Adipose tissue (tissue), 3 donors: ENCODE measurements around the gene CHRNB1. TPM values are rescaled to one million over a fixed set of nuclear protein-coding genes. Genes with fewer than 3 reads are reported as not detected.

Source experiments
- H3K27ac ChIP-seq: one replicate; pipeline ENCODE4 v1.5.1; 2013; ENCODE audit warnings: low read depth, low read length
- WGBS, 3 donors: extraction: QIAGEN DNeasy Blood & Tissue Kit; methylation state at CpG; one replicate each; pipeline ENCODE4 v1.1.7; 2013; 5-methylcytosine and 5-hydroxymethylcytosine counted together
- polyA plus RNA-seq, 3 donors: library from polyadenylated mRNA; stranded (reverse); fragments of 200-250 nt; gene quantifications; one replicate each; pipeline ENCODE4 v1.2.3, GENCODE V29; 2013
- donor health status: healthy with polysubstance abuse.
- donor health status: Bipolar disorder and iron deficiency.
- donor health status: healthy.

Gene CHRNB1
- polyA plus RNA-seq, 3 donors: 5.0 to 14.2 (median 12.7) TPM

DNA sequence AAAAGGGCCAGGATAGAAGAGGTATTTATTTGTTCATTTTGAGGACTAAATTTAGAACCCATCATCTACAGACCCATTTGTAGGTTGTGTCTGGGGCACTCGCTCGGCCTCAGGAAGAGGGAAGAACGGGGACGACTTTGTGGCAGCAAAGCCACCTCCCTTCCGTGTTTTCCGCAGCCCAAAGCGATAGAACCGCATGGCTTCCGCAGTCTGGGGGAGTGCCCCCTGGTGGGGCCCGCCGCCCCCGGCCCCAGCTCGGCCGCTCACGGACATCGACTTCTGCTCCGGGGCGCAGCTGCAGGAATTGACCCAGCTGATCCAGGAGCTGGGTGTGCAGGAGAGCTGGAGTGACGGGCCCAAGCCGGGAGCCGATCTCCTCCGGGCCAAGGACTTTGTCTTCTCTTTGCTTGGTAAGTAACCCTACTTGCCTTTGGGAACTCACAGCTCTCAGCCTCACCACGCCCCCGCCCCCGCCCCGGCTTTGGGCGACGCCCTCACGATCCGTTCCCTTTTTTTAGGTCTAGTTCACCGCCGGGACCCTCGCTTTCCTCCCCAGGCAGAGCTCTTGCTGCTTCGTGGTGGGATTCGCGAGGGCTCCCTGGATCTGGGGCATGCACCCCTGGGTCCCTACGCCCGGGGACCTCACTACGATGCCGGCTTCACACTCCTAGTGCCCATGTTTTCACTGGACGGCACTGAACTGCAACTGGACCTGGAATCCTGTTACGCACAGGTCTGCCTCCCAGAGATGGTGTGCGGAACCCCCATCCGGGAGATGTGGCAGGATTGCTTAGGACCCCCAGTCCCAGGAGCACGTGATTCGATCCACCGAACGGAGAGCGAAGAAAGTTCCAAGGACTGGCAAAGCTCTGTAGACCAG, 8.9 kb upstream of the CHRNB1 start:
- no peak overlapping the region for H3K27ac ChIP-seq
- 8 to 10% (median 9%) methylated on average over 48 to 49 of the region's 49 CpGs for WGBS, 3 donors

DNA sequence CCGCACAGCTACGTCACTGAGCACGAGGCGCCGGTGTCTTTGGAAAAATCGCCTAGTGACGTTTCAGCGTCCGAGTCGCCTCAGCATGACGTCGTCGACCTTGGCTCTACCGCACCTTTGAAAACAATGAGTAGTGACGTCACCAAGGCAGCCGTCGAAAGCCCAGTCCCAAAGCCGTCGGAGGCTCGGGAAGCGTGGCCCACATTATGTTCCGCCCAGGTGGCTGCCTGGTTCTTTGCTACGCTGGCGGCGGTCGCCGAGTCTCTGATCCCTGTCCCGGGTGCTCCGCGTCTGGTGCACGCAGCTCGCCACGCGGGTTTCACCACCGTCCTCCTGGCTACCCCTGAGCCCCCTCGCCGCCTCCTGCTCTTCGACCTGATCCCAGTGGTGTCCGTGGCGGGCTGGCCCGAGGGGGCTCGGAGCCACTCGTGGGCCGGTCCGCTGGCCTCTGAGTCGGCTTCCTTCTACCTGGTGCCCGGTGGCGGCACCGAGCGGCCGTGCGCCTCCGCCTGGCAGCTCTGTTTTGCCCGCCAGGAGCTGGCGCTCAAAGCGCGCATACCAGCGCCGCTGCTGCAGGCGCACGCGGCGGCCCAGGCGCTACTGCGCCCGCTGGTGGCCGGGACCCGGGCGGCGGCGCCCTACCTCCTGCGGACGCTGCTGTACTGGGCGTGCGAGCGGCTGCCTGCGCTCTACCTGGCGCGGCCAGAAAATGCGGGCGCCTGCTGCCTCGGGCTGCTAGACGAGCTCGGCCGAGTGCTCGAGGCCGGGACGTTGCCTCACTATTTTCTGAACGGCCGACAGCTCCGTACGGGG, 8.1 kb upstream of the CHRNB1 start:
- WGBS, 3 donors: 4 to 9% (median 9%) methylated on average over 74 to 92 of the region's 92 CpGs
- no peak overlapping the region for H3K27ac ChIP-seq

DNA sequence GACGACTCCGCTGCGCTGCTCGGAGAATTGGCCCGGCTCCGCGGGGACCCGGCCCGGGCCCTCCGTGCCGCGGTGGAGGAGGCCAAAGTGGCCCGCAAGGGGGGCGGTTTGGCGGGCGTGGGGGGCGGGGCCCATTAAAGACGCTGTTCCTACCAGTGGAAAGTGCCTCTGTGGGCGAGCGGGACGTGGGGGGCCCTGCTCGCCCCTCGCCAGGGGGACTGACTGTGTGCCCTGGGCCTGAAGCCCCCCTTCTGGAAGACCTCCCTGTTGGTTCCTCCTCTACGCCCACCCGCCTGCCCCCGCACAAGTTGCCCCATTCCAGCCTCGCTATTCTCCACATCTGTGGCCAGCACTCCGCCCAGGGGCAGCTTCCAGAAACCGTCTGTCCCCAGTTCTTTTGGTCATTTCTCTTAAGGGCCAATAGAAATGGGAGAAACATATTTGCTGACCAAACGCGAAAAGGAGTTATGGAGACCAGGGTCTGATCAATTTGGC, 7.4 kb upstream of the CHRNB1 start:
- 29 to 31% (median 30%) methylated on average over 17 to 31 of the region's 31 CpGs for WGBS, 3 donors
- H3K27ac ChIP-seq: no peak overlapping the region

DNA sequence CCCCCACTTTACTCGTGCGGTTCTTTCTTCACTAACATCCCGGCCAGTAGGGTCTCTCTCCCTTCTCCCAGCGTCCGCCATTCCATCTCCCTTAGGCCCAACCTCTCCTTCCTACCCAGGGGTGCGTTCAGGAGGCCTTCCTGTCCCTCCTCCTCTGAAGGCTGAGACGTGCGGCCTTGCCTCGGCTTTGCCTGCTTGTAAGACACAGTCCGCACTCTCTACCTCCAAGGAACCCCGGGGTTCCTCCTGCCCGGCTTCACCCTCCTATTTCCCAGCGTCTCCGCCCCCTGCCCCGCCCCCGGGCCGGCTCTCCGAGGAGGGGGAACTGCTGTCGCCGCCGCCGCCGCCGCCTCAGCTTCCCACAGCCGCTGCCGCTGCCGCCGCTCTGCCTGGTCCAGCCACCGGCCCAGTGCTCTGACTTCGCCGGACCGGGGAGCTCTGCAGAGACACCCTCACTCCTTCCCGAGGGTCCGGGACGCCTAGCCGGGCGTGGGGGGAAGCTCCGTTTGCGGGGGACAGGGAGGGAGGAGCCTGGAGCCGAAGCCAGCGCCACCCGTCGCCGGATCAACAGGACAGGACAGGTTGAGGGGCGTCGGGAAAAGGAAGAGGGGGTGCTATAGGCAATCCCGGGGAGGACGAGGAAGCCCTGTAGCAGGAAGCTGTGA, 6.8 kb upstream of the CHRNB1 start:
- no peak overlapping the region for H3K27ac ChIP-seq
- WGBS, 3 donors: 10 to 50% (median 13%) methylated on average over 47 to 48 of the region's 48 CpGs

DNA sequence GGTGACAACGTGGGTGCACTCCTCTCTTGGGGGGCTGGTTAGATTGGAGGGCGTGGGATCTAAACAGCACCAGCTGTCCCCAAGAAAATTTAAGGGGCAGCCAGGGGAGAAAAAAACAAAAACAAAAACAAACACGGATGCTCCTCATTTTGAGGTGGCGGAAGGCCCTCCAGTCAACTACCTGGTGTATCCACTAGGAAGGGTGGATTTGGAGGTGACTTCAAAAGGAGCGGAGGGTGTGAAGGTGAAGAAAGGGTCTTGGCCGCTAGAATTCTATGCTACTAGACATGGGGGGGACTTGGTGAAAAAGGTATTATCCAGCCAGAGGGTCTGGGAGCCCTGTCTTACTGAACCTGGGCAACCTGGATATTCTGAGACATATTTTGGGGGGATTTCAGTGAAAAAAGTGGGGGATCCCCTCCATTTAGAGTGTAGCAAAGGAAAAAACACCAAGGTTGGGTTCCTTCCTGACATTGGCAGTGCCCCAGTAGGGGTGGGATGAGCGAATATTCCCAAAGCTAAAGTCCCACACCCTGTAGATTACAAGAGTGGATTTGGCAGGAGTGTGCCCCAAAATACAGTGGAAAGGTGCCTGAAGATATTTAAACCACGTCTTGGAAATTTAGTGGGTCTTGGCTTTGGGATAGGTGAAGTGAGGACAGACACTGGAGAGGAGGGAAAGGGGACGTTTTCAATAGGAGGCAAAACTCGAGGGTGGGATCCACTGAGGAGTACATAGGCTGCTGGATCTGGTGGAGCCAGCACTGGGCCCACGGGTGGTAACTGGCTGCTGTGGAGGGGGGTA, 6.0 kb upstream of the CHRNB1 start:
- no peak overlapping the region for H3K27ac ChIP-seq
- 45 to 68% (median 46%) methylated on average over 11 of the region's 11 CpGs for WGBS, 3 donors

DNA sequence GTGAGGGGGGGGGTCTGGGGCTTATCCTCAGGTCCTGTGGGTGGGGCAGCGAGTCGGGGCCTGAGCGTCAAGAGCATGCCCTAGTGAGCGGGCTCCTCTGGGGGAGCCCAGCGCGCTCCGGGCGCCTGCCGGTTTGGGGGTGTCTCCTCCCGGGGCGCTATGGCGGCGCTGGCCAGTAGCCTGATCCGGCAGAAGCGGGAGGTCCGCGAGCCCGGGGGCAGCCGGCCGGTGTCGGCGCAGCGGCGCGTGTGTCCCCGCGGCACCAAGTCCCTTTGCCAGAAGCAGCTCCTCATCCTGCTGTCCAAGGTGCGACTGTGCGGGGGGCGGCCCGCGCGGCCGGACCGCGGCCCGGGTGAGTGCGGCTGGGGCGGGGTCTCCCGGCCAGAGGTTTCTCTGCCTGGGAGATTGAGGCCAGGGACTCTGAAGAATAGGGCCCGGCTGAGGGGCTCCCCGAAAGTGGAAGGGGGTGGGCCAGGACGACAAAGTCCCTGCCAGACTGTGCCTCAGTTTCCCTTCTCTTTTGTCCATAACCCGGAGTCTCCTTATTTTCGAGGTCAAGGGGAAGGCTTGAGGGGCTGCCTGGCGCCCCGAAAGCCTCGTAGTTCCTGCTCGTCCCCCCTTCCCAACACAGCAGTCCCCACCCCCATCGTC, 5.3 kb upstream of the CHRNB1 start, which contains the start of gene FGF11:
FGF11 (plus strand) TSS at position 51 of the 651 bp plus-strand sequence; CDS start at position 160, 109 bp downstream.
- 1 to 5% (median 3%) methylated on average over 38 to 50 of the region's 50 CpGs for WGBS, 3 donors
- H3K27ac ChIP-seq: no peak within 1 kb of the TSS

DNA sequence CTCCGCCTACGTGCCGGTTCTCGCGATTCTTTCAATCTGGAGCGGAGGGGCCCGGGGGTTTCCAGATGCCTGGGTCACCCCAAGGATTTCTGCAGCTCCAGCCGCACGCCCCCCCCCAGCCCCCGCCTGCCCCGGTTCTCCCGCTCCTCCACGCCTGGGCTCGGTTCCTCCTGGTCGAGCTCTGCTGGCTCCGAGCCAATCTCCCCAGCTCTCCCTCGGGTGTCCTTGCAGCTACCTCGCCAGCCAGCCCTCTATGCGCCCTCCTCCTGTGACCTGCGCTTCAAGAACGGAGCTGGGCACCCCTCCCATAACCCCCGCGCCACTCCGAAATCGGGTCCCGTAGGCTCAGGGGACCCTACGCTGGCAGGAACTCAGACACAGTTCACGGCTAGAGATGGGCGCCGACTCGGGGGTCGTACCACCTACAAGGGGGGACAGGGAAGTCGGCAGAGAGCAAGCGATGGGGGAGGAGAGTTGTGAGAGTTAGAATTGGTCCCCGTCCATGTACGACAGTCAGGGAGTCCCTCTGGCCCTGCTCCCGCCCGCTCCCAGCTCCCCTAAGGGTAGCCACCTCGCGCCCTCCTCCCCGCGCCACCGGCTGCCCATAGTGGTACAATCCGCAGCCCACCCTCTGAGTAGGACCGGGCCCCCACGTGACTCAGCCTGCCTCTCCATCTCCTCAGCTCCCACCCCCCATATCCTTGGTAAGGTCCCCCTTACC, 4.6 kb upstream of the CHRNB1 start:
- 1 to 3% (median 2%) methylated on average over 41 to 46 of the region's 46 CpGs for WGBS, 3 donors

DNA sequence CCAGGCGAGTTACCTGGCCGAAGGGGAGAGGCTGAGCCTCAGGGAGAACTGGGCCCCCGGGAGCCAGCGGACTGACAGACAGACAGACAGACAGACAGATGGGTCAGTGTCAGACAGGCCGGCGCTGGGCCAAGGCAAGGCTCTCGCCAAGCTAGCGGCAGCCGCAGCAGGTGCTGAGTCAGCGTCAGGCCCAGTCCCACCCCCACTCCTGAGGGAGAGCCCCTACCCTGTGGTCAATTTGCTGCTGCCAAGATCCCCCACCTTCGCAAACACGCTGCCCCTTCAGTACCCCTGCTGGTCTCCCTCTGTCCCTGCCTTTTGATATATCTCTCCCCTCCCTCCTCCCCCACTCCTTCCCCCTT, 4.0 kb upstream of the CHRNB1 start:
- 6 to 12% (median 11%) methylated on average over 11 to 12 of the region's 12 CpGs for WGBS, 3 donors
- no peak overlapping the region for H3K27ac ChIP-seq

More for the DNA sequence above, 4.6 kb upstream of the CHRNB1 start:
- no peak overlapping the region for H3K27ac ChIP-seq

DNA sequence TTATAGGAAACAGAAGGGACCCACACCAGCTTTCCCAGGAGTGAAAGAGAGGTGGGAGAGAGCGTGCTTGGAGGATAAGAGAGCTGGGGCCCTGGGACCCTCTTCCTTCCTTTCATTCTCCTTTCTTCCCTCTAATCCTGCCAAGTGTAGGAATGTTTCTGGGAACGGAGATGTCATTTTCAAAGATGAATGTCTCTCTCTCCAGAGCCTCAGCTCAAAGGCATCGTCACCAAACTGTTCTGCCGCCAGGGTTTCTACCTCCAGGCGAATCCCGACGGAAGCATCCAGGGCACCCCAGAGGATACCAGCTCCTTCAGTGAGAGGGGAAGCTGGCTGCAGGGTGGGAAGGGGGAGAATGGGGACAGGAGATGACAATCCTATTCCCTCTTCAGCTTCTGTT, 3.6 kb upstream of the CHRNB1 start:
- no peak overlapping the region for H3K27ac ChIP-seq
- 56 to 78% (median 59%) methylated on average over 7 of the region's 7 CpGs for WGBS, 3 donors

DNA sequence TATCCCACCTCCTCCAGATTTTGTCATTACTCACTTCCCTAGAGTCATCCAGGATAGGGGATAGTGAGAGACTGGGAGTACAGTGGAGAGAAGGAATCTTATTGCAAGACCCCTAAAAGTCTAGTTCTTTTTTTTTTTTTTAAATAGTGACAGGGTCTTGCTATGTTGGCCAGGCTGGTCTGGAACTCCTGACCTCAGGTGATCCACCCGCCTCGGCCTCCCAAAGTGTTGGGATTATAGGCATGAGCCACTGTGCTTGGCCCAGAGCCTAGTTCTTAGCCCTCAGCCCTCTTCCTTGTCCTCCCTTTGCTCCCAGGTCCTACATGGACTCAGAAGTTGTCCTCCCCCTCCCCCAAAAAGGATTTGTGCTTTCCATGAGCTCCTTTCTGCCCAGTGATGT, 2.7 kb upstream of the CHRNB1 start:
- WGBS, 3 donors: 89 to 100% (median 98%) methylated on average over 2 of the region's 2 CpGs

DNA sequence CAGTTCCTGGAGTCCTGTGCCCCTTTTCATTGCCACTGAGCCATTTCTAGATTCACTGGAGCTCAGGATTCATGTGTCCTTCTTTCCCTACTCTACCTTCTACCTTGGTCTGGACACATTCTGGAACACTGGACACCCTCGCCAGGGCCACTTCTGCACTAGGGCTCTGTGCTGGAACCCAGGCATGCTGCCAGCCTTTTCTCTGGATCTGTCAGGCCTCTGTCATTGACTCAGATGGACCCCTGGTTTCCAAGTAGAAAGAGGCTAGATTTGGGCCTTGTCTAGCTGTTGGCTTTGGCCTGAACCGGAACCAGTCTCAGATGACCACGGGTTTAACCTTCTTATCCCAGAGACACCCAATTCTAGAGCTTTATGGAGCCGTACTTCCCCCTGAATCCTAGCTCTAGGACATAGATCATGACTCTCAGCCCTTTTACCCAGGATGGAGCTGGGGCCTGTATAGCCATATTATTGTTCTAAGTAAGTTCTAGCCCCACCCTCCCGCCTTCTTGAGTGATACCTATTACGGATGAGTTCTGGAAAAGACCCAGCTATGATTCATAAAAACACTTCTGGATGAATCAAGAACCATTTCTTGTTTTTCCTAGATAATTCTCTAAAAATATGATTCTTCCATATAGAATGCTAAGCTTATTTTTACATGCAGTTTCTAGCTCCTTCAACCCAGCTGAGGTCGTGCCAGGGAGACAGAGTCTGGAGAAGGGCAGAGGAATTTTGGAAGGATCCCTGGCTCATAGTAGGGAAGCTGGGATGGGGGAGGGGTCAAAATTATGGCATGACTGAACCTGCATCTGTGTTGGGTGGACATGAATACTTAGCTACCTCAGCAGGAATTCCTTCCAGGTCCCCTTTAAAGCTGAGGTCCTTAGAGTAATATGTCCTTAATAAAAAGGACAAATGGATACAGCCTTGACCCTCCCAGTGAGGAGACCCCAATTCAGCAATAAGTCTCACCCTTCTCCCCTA, 1.1 kb upstream of the CHRNB1 start:
- H3K27ac ChIP-seq: no peak overlapping the region
- WGBS, 3 donors: 79 to 83% (median 80%) methylated on average over 7 of the region's 7 CpGs

More for the DNA sequence above, 2.7 kb upstream of the CHRNB1 start:
- H3K27ac ChIP-seq: no peak overlapping the region

DNA sequence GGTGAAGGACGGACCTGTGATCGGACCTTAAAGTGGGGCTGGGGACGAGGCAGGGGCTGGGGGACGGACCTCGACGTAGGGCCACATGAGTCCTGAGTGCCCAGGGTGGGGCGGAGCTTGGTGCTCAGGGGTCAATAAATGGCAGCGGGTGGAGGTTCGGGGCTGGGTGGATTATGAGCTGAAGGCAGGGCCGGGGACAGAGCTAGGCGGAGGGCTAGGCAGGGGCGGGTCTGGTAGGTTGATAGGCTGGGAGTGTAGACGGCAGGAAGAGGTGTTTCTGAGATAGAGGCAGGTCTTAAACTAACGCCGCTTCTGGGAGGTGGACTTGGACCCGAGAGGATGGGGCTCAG, 733 bp downstream of the CHRNB1 start:
- no peak overlapping the region for H3K27ac ChIP-seq
- 1 to 9% (median 2%) methylated on average over 16 of the region's 16 CpGs for WGBS, 3 donors

DNA sequence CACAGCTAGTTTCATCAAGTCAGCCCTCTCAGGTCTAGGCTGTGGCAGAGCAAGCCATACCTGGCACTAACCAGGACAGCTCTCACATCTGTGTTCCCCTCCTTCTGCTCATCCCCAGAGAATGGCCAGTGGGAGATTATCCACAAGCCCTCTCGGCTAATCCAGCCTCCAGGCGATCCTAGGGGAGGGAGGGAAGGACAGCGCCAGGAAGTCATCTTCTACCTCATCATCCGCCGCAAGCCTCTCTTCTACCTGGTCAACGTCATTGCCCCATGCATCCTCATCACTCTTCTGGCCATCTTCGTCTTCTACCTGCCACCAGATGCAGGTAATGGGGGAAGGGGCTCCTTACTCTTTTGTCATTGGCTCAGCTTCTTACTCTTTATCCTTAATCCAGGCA, 3.6 kb downstream of the CHRNB1 start:
- 85 to 96% (median 90%) methylated on average over 6 to 7 of the region's 7 CpGs for WGBS, 3 donors

DNA sequence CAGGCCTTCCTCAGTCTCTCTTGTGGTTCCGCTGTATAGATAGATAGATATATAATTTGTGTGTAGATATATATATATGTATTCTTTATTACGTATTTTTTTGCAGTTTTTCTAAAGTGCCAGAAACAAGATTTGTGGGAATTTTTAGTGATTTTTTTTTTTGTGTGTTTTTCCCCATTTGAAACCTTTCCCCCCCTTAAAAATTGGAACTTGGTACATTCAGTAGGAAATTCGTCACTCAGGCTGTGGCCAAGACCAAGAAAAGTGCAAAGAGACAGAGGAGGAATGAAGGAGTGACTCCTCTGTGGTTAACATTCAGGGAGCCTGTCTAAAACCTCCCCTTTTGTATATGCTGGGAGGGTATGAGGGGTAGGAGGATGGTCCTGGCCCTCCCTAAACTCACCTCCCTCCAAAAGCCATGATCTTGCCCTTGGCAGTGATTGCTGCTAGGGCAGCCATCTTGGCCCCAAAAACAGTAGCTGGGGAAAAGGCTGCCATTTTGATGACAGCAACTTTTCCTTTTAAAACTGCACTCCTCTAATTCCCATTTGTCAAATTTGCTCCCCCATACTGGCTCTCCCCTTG, 15.2 kb downstream of the CHRNB1 start:
- H3K27ac ChIP-seq: no peak overlapping the region
- WGBS, 3 donors: 67 to 75% (median 75%) methylated on average over 3 of the region's 3 CpGs

More for the DNA sequence above, 3.6 kb downstream of the CHRNB1 start:
- no peak overlapping the region for H3K27ac ChIP-seq

DNA sequence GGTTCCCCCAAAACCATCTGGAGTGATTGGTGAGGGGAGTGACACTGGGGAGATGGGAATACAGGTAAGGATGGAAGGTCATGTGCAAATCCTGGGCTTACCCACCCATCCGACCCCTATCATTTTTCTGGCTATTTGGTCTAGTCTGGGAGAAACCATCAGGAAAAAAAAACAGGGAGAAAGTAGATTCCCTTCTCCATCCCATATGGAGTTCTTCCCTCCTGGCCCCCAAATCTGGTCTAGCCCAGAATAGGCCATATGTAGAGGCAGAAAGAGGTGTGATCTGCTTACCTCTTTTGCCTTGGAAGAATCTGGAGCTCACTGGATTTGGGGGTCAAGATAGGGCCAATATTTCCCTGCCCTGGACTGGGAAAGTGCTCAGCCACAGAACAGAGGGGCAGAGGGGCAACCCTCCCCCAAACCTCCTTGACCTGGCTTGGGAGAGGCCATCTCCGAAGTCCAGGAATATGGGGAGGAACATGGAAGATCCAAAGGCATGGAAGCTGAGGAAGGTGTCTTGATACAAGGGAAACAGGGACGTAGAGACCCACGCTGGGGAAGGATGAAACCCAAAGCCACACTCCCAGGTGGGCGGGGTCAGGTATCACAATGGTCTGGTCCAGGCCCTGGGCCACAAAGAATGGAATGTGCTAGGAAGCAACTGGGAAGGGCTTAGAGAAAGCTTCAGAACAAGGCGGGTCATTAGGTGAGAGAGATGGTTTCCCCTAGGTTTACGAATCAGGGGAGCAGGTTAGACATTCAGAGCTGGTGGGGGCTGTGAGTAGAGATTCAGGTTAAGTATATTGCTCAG, 16.2 kb downstream of the CHRNB1 start:
- no peak overlapping the region for H3K27ac ChIP-seq
- WGBS, 3 donors: 94 to 98% (median 96%) methylated on average over 7 of the region's 7 CpGs
